ENCODE results near the gene DDX18.

DDX18 gene

GRCh38 chr2:117775703-117776219, 38.7 kb upstream of the DDX18 start:
- Histone ChIP-seq H3K79me2 (no peaks in the 10 kb centered on the region), H2AFZ (no peak overlapping the region), H3K4me1 (no peaks in the 10 kb centered on the region), H3K4me3 (ENCODE audit: low read depth, low read length) (no peak overlapping the region), H3K4me2 (ENCODE audit: low read length) (no peak overlapping the region), H3K9me3 (ENCODE audit: control insufficient read depth, low read length) (no peaks in the 10 kb centered on the region), H3K27me3 (ENCODE audit: control insufficient read depth, insufficient read depth, low read length) (no peaks in the 10 kb centered on the region), H3K27ac (no peak overlapping the region), H3K36me3 (ENCODE audit: control insufficient read depth, insufficient read depth, low read length) (no peaks in the 10 kb centered on the region), H3K9ac (no peak overlapping the region)
- TF ChIP-seq, protein P1, sequence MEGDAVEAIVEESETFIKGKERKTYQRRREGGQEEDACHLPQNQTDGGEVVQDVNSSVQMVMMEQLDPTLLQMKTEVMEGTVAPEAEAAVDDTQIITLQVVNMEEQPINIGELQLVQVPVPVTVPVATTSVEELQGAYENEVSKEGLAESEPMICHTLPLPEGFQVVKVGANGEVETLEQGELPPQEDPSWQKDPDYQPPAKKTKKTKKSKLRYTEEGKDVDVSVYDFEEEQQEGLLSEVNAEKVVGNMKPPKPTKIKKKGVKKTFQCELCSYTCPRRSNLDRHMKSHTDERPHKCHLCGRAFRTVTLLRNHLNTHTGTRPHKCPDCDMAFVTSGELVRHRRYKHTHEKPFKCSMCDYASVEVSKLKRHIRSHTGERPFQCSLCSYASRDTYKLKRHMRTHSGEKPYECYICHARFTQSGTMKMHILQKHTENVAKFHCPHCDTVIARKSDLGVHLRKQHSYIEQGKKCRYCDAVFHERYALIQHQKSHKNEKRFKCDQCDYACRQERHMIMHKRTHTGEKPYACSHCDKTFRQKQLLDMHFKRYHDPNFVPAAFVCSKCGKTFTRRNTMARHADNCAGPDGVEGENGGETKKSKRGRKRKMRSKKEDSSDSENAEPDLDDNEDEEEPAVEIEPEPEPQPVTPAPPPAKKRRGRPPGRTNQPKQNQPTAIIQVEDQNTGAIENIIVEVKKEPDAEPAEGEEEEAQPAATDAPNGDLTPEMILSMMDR (IDR thresholded peaks at IDR 0.05), result no peak

DNA sequence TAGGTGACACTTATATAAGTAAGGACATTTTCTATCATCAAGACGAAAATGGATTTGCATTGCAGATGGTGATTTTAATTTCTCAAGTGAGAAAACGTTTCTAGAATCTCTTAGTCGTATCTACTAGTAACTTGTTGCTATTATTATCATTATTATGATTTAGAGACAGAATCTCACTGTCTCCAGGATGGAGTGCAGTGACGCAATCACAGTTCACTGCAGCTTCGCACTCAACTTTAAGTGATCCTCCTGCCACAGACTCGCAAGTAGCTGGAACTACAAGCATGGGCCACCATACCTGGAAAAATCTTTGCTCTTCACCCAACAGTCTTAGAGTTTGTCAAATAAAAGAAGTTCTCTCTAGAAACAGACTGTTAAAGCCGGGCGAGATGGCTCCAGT, 37.6 kb upstream of the DDX18 start:
- TF ChIP-seq, protein P1 (IDR thresholded peaks at IDR 0.05), result no peak
- no peak overlapping the region for H3K27ac ChIP-seq
- no peaks in the 10 kb centered on the region for H3K9me3 ChIP-seq (ENCODE audit: control insufficient read depth, low read length)
- no peak overlapping the region for H3K9ac ChIP-seq
- H2AFZ ChIP-seq, result no peak overlapping the region
- no peaks in the 10 kb centered on the region for H3K4me1 ChIP-seq
- no peaks in the 10 kb centered on the region for H3K79me2 ChIP-seq
- H3K27me3 ChIP-seq (ENCODE audit: control insufficient read depth, insufficient read depth, low read length), result no peaks in the 10 kb centered on the region
- no peak overlapping the region for H3K4me2 ChIP-seq (ENCODE audit: low read length)
- H3K4me3 ChIP-seq (ENCODE audit: low read depth, low read length), result no peak overlapping the region
- no peaks in the 10 kb centered on the region for H3K36me3 ChIP-seq (ENCODE audit: control insufficient read depth, insufficient read depth, low read length)

DNA sequence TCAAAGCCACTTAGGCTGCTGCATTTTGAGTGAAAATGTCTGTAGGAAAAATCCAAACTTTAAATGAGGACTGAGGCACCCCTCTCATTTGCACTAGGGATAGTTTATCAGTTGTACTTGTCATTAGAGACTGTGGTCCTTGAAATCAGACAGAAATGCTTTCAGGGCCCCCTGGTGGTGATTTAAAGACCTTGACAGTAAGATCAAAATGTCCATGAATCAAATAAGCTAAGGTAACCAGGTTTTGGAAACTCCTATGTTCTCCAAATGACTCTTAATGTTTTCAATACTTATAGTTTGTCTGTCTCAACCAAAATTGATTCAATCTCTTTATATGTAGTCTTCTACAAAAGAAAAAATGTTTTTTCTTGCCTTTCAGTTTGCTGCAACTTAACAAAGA, 28.8 kb upstream of the DDX18 start:
- H3K27me3 ChIP-seq (ENCODE audit: control insufficient read depth, insufficient read depth, low read length), result no peaks in the 10 kb centered on the region
- H3K4me3 ChIP-seq (ENCODE audit: low read depth, low read length), result no peak overlapping the region
- TF ChIP-seq, protein P1 (IDR thresholded peaks at IDR 0.05), result peak; percentile 51
- H3K4me1 ChIP-seq, result no peaks in the 10 kb centered on the region
- no peak overlapping the region for H2AFZ ChIP-seq
- H3K9me3 ChIP-seq (ENCODE audit: control insufficient read depth, low read length), result no peaks in the 10 kb centered on the region
- H3K4me2 ChIP-seq (ENCODE audit: low read length), result no peak overlapping the region
- no peak overlapping the region for H3K9ac ChIP-seq
- H3K27ac ChIP-seq, result no peak overlapping the region
- H3K79me2 ChIP-seq, result no peaks in the 10 kb centered on the region
- H3K36me3 ChIP-seq (ENCODE audit: control insufficient read depth, insufficient read depth, low read length), result no peaks in the 10 kb centered on the region

DNA sequence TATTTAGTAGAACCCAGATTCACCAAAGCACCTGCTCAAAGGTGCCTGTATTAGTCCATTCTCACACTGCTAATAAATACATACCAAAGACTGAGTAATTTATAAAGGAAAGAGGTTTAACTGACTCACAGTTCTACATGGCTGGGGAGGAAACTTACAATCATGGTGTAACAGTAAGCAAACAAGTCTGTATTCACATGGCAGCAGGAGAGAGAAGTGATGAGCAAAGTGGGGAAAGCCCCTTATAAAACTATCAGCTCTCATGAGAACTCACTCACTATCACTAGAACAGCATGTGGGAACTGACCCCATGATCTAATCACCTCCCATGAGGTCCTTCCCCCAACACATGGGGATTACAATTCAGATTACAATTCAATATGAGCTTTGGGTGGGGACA, 28.0 kb upstream of the DDX18 start:
- TF ChIP-seq, protein P1 (IDR thresholded peaks at IDR 0.05), result no peak
- Histone ChIP-seq H3K4me3 (ENCODE audit: low read depth, low read length) (no peak overlapping the region), H3K27me3 (ENCODE audit: control insufficient read depth, insufficient read depth, low read length) (no peaks in the 10 kb centered on the region), H3K4me2 (ENCODE audit: low read length) (no peak overlapping the region), H2AFZ (no peak overlapping the region), H3K27ac (no peak overlapping the region), H3K79me2 (no peaks in the 10 kb centered on the region), H3K36me3 (ENCODE audit: control insufficient read depth, insufficient read depth, low read length) (no peaks in the 10 kb centered on the region), H3K9ac (no peak overlapping the region), H3K9me3 (ENCODE audit: control insufficient read depth, low read length) (no peaks in the 10 kb centered on the region), H3K4me1 (no peaks in the 10 kb centered on the region)

DNA sequence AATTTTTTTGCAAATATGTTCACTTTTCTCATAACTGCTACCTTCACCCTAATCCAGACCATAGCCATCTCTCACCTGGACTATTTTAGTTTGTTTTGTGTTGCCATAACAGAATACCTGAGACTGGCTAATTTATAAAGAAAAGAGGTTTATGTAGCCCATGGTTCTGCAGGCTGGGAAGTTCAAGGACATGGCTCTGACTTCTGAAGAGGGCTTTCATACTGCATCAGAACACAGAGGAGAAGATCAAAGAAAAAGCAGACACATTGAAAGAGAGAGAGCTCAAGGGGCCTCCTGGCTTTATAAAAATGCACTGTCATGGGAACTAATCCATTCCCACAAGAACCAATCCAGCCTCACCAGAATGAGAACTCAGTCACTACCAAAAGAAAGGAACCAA, 25.0 kb upstream of the DDX18 start:
- Histone ChIP-seq H3K4me1 (no peaks in the 10 kb centered on the region), H3K9ac (no peak overlapping the region), H3K36me3 (ENCODE audit: control insufficient read depth, insufficient read depth, low read length) (no peaks in the 10 kb centered on the region), H3K79me2 (no peaks in the 10 kb centered on the region), H3K27ac (no peak overlapping the region), H3K4me2 (ENCODE audit: low read length) (no peak overlapping the region), H3K4me3 (ENCODE audit: low read depth, low read length) (no peak overlapping the region), H2AFZ (no peak overlapping the region), H3K9me3 (ENCODE audit: control insufficient read depth, low read length) (no peaks in the 10 kb centered on the region), H3K27me3 (ENCODE audit: control insufficient read depth, insufficient read depth, low read length) (no peaks in the 10 kb centered on the region)
- TF ChIP-seq, protein P1 (IDR thresholded peaks at IDR 0.05), result no peak
